Mucosa of stomach (tissue), 1 donor: Measurements from ENCODE around the gene ACOD1.
"Not testable (repeated sequence)": the region's sequence is repeated elsewhere in the genome, so short reads cannot be mapped to it uniquely, and the experiment has no call there.

Source experiments
- H3K27me3 ChIP-seq: one replicate; pipeline ENCODE4 v1.7.0; 2013; ENCODE audit warnings: mild to moderate bottlenecking, low read length; ENCODE audit not compliant: control insufficient read depth, insufficient read depth
- H3K36me3 ChIP-seq: one replicate; pipeline ENCODE4 v1.7.0; 2013; ENCODE audit warnings: low read length; ENCODE audit not compliant: control insufficient read depth, insufficient read depth
- H3K4me1 ChIP-seq: one replicate; pipeline ENCODE4 v1.7.0; 2013; ENCODE audit warnings: mild to moderate bottlenecking, low read length; ENCODE audit not compliant: control insufficient read depth, insufficient read depth
- H3K4me3 ChIP-seq: one replicate; pipeline ENCODE4 v1.7.0; 2013; ENCODE audit warnings: low read length
- H3K9ac ChIP-seq: one replicate; pipeline ENCODE4 v1.7.0; 2013; ENCODE audit warnings: mild to moderate bottlenecking, low read length, moderate library complexity
- H3K9me3 ChIP-seq: one replicate; pipeline ENCODE4 v1.7.0; 2013; ENCODE audit warnings: mild to moderate bottlenecking, low read length, moderate library complexity; ENCODE audit not compliant: control insufficient read depth
- donor health status: Pancreatic carcinoma.

ACOD1 gene

DNA sequence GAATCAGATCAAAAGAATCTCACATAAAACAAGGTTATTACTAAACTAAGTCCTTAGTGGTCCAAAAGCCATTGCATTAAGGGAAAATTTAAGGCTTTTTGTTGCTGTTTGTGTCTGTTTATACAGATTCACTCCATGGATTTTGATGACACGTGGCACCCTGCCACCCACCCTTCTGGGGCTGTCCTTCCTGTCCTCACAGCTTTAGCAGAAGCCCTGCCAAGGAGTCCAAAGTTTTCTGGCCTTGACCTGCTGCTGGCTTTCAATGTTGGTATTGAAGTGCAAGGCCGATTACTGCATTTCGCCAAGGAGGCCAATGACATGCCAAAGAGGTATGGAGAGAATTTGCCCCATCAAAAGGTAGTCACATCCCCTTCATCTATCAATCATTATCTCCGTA, 6.9 kb downstream of the ACOD1 start:
- no peaks in the 10 kb centered on the region for H3K36me3 ChIP-seq
- no peak overlapping the region for H3K9ac ChIP-seq
- no peak overlapping the region for H3K4me3 ChIP-seq
- no peaks in the 10 kb centered on the region for H3K4me1 ChIP-seq
- H3K27me3 ChIP-seq, result no peaks in the 10 kb centered on the region
- no peaks in the 10 kb centered on the region for H3K9me3 ChIP-seq

GRCh38 chr13:76955661-76956060, 7.3 kb downstream of the ACOD1 start:
- Histone ChIP-seq H3K9ac (no peak overlapping the region), H3K4me3 (no peak overlapping the region)

GRCh38 chr13:76958841-76959432, 10.6 kb downstream of the ACOD1 start:
- H3K9me3 ChIP-seq, result no peaks in the 10 kb centered on the region
- no peaks in the 10 kb centered on the region for H3K36me3 ChIP-seq
- H3K9ac ChIP-seq, result no peak overlapping the region
- H3K27me3 ChIP-seq, result no peaks in the 10 kb centered on the region
- no peak overlapping the region for H3K4me3 ChIP-seq
- H3K4me1 ChIP-seq, result no peaks in the 10 kb centered on the region

More at GRCh38 chr13:76955661-76956060, 7.3 kb downstream of the ACOD1 start:
- Histone ChIP-seq H3K36me3 (no peaks in the 10 kb centered on the region), H3K4me1 (no peaks in the 10 kb centered on the region), H3K27me3 (no peaks in the 10 kb centered on the region), H3K9me3 (no peaks in the 10 kb centered on the region)

GRCh38 chr13:76959734-76960133, 11.4 kb downstream of the ACOD1 start:
- not testable (repeated sequence) for H3K9me3 ChIP-seq, H3K36me3 ChIP-seq, H3K9ac ChIP-seq, H3K27me3 ChIP-seq, H3K4me1 ChIP-seq, H3K4me3 ChIP-seq

DNA sequence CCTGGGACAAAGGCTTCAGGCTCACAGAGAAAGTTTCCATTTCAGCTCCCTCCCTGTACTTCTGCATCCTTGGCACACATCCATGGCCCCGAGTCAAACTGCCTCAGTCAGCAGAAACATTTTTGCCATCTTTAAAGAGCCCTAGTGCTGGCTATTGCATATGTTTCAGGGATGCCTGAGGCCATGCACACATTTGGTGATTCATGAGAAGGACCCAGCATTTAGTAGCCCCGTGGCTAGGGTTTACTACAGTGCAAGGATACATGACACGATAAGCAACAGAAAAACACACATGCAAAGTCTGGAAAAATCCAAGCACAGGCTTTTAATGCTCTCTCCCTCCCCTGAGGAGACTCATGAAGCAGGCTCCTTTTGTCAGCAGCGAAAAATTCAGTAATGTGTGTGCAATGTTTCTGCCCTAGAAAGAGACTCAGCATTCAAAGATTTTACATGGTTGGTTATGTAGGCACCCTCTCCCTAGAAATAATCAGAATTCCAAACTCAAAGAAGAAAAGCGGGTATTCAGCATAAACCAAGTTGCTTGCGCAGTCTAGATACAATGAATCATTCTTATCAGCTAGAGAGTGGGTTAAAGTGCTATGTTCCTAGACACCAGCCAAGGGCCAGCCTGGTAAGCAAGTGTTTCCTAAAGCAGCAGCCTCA, 17.6 kb downstream of the ACOD1 start:
- H3K4me1 ChIP-seq, result peaks cover 14% of the 10 kb centered on the region
- H3K9ac ChIP-seq, result no peak overlapping the region
- H3K36me3 ChIP-seq, result no peaks in the 10 kb centered on the region
- no peaks in the 10 kb centered on the region for H3K27me3 ChIP-seq
- H3K9me3 ChIP-seq, result no peaks in the 10 kb centered on the region
- H3K4me3 ChIP-seq, result no peak overlapping the region

GRCh38 chr13:76967031-76967430, 18.7 kb downstream of the ACOD1 start:
- no peak overlapping the region for H3K4me3 ChIP-seq
- no peaks in the 10 kb centered on the region for H3K36me3 ChIP-seq
- H3K4me1 ChIP-seq, result peaks cover 14% of the 10 kb centered on the region
- H3K27me3 ChIP-seq, result no peaks in the 10 kb centered on the region
- no peak overlapping the region for H3K9ac ChIP-seq
- H3K9me3 ChIP-seq, result no peaks in the 10 kb centered on the region

DNA sequence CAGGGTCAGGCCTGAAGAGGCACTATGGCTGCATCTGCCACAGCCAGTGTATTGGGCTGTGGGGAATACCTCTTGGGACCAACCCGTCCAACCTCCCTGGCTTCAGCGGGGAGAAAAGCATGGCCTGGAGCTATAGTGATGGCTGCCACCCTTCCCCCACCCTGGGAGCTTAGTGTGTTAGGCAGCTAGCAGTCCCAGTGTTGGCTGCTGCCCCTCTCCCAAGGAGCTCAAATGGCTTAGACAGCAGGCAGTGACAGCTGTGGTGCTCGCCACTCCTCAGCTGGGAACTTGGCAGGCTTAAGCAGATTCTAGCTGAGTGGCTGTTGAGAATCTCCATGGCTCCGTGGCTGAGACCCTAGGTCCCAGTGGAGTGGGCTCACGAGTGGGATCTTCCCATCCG, 19.7 kb downstream of the ACOD1 start:
- Histone ChIP-seq H3K9ac (no peak overlapping the region), H3K9me3 (no peaks in the 10 kb centered on the region), H3K27me3 (no peaks in the 10 kb centered on the region), H3K36me3 (no peaks in the 10 kb centered on the region), H3K4me3 (no peak overlapping the region), H3K4me1 (peaks cover 14% of the 10 kb centered on the region)

- Histone ChIP-seq H3K4me1 (peaks cover 14% of the 10 kb centered on the region), H3K4me3 (no peak overlapping the region), H3K9ac (no peak overlapping the region), H3K27me3 (no peaks in the 10 kb centered on the region), H3K36me3 (no peaks in the 10 kb centered on the region), H3K9me3 (no peaks in the 10 kb centered on the region)
Measured at GRCh38 chr13:76969488-76970365, 21.4 kb downstream of the ACOD1 start.

GRCh38 chr13:76971215-76971614, 22.9 kb downstream of the ACOD1 start:
- Histone ChIP-seq H3K27me3 (no peaks in the 10 kb centered on the region), H3K4me1 (peaks cover 6% of the 10 kb centered on the region), H3K36me3 (no peaks in the 10 kb centered on the region), H3K4me3 (no peak overlapping the region), H3K9me3 (no peaks in the 10 kb centered on the region), H3K9ac (no peak overlapping the region)

DNA sequence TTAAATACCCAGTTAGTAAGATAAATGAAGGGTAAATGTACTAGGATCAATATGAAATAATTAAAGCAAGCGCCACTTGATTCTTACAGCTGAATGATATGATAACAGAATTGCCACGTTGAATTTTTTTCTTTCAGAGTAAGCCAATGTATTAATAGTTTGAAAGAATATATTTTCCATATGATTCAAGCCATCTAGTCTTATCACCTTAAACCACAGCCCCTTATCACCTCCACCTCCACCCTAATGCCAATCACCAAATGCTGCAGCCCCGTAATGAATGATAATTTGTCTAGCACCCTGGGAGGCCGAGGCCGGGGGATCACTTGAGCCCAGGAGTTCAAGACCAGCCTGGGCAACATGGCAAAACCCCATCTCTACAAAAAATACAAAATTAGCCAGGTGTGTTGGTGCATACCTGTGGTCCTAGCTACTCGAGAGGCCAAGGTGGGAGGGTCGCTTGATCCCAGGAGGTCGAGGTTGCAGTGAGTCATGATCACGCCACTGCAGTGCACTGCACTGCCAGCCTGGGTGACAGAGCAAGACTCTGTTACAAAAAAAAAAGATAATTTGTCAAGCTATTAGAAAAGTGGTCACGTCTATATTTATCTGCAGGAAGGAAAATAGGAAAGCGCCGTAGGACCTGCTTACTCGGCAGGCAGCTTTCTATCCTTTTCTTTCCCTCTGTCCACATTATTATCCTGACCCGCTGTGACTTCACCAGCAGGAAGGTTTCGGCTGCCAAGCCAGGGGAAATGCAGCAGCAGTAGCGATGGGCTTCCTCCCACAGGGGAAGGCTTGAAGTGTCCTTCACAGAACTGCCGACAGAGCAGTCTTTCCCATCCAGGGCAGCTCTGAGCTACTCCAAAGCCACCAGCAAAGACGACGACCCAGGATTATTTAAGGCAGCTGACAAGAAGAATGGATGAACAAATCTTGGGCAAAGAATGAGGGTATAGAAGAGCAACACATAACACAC, 23.8 kb downstream of the ACOD1 start:
- H3K27me3 ChIP-seq, result peaks cover 2% of the 10 kb centered on the region
- H3K4me1 ChIP-seq, result no peaks in the 10 kb centered on the region
- H3K9ac ChIP-seq, result no peak overlapping the region
- H3K36me3 ChIP-seq, result no peaks in the 10 kb centered on the region
- no peaks in the 10 kb centered on the region for H3K9me3 ChIP-seq
- no peak overlapping the region for H3K4me3 ChIP-seq

DNA sequence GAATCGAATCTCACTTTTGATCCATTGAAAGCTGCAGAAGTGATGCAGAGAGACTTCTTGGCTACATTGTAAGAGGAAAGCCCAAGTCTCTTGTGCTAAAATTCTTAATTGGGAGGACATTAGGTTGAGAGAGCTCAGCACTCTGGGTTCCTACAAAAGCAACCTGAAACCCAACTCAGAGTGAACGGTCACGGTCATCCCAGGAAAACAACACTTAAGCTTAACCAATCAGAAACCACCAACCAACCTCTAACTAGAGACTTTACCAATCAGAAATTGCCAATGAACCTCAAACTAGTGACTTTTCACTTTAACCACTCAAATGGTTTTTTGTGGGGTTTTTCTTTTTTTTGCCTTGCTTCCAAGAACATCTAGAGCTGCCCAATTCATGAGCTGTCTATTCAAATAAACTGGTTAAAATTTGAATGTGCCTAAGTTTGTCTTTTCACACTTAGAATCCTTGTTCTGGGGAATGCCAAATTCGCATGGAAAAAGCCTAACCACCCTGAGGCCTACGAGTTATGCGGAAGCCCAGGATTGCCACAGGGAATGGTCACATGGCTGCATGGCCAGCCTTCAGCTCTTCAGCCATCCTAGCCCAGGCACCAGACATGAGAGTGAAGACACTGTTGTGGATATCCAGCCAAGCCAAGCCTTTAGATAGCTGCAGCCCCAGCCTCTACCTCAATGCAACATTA, 25.8 kb downstream of the ACOD1 start:
- no peaks in the 10 kb centered on the region for H3K9me3 ChIP-seq
- H3K4me1 ChIP-seq, result no peaks in the 10 kb centered on the region
- peaks cover 5% of the 10 kb centered on the region for H3K27me3 ChIP-seq
- no peak overlapping the region for H3K4me3 ChIP-seq
- no peak overlapping the region for H3K9ac ChIP-seq
- no peaks in the 10 kb centered on the region for H3K36me3 ChIP-seq
